ENCODE measurements around the gene BRCC3. TPM values are rescaled to one million over a fixed set of nuclear protein-coding genes. Genes with fewer than 3 reads are reported as not detected.

BRCC3 gene
- total RNA-seq, 2 experiments from 2014 or later = 32.8 to 33.5 TPM

DNA sequence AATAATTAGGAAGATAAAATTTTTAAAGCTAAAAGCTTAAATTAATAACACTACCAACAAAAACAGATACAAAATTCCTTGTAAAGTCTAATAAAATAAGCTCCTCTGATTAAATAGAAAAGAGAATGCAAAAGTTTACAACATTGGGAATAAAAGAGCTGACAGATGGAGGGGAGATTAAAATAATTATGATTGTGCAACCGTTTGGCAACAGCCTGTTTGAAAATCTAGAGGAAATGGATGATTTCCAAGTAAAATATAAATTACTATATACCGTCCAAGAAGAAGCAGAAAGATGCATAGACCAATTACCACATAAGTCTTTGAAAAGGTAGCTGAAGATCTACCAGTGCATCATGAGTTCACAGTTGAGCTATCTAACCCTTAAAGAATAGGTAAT, 98.6 kb downstream of the BRCC3 start:
- Mint-ChIP-seq H3K4me3 (no peak overlapping the region), H3K4me1 (ENCODE audit: low read depth) (no peaks in the 10 kb centered on the region), H3K27ac (no peak overlapping the region), H3K27me3 (ENCODE audit: low read depth) (no peaks in the 10 kb centered on the region), H3K9me3 (ENCODE audit: insufficient read depth) (no peaks in the 10 kb centered on the region), H3K36me3 (ENCODE audit: low read depth) (no peaks in the 10 kb centered on the region)
- CTCF ChIA-PET = no interaction called here
- POLR2A ChIA-PET = no interaction called here
- no peak for DNase-seq
- no peak for ATAC-seq

Other genes starting within 250 kb of the BRCC3 start
- not detected for gene SMIM9, start 236.8 kb upstream of the BRCC3 start, total RNA-seq
- gene F8A1, start 185.2 kb upstream of the BRCC3 start, total RNA-seq = 10 to 100 TPM; 51.0 to 54.4 TPM
- gene F8, start 48.8 kb upstream of the BRCC3 start, total RNA-seq = 1 to 10 TPM; 4.1 to 4.2 TPM
- gene FUNDC2, start 44.7 kb upstream of the BRCC3 start, total RNA-seq = 10 to 100 TPM; 49.3 to 51.7 TPM
- 1 to 10 TPM; 4.1 to 5.6 TPM for gene CMC4, start 372 bp upstream of the BRCC3 start, total RNA-seq
- gene MTCP1, start 372 bp upstream of the BRCC3 start, total RNA-seq = 10 to 100 TPM; 20.2 to 21.4 TPM
- gene VBP1, start 145.0 kb downstream of the BRCC3 start, total RNA-seq = 10 to 100 TPM; 64.2 to 65.1 TPM
- gene RAB39B, start 193.0 kb downstream of the BRCC3 start, total RNA-seq = 1 to 10 TPM; 7.2 to 7.5 TPM